ENCODE measurements around the gene HPX.

The HPX gene

GRCh38 chr11:6473451-6474412 lies 32.9 kb upstream of the HPX start, which contains the start of gene TRIM3:
TRIM3 (minus strand) TSS chr11:6473941; CDS start chr11:6465695, 8,246 bp downstream.
- no peaks in the 10 kb centered on the region for H4K20me1 ChIP-seq (ENCODE audit: insufficient read depth)
- H3K4me1 ChIP-seq (ENCODE audit: low read depth, poor library complexity, severe bottlenecking), result peaks cover 7% of the 10 kb centered on the region
- TF ChIP-seq CTCF (conservative IDR thresholded peaks at IDR 0.05; ENCODE audit: low read depth, low read length), result no peak
- H3K4me2 ChIP-seq, result peak within 1 kb of the TSS; percentile 89
- peak within 1 kb of the TSS; percentile 96 for H2AFZ ChIP-seq (ENCODE audit: low read depth)
- no peaks in the 10 kb centered on the region for H3K36me3 ChIP-seq (ENCODE audit: insufficient read depth)
- no peak within 1 kb of the TSS for H3K4me3 ChIP-seq (IDR thresholded peaks at IDR 0.05; ENCODE audit: insufficient read depth, low read depth, low read length)
- H3K79me2 ChIP-seq (ENCODE audit: insufficient read depth, low read depth), result no peaks in the 10 kb centered on the region
- no peaks in the 10 kb centered on the region for H3K27me3 ChIP-seq (ENCODE audit: insufficient read depth, low read depth)
- no peak within 1 kb of the TSS for H3K27ac ChIP-seq
- H3K9ac ChIP-seq, result peak within 1 kb of the TSS; percentile 44; the same call in 1 of the 2 replicates

GRCh38 chr11:6472934-6473333 lies 32.1 kb upstream of the HPX start:
- H3K4me2 ChIP-seq, result peak overlapping the region; percentile 89
- no peaks in the 10 kb centered on the region for H3K79me2 ChIP-seq (ENCODE audit: insufficient read depth, low read depth)
- no peaks in the 10 kb centered on the region for H4K20me1 ChIP-seq (ENCODE audit: insufficient read depth)
- no peak overlapping the region for H3K9ac ChIP-seq
- H3K4me1 ChIP-seq (ENCODE audit: low read depth, poor library complexity, severe bottlenecking), result peaks cover 7% of the 10 kb centered on the region
- no peak overlapping the region for H3K4me3 ChIP-seq (IDR thresholded peaks at IDR 0.05; ENCODE audit: insufficient read depth, low read depth, low read length)
- H3K27me3 ChIP-seq (ENCODE audit: insufficient read depth, low read depth), result no peaks in the 10 kb centered on the region
- no peak overlapping the region for H2AFZ ChIP-seq (ENCODE audit: low read depth)
- TF ChIP-seq CTCF (conservative IDR thresholded peaks at IDR 0.05; ENCODE audit: low read depth, low read length), result no peak
- no peaks in the 10 kb centered on the region for H3K36me3 ChIP-seq (ENCODE audit: insufficient read depth)
- no peak overlapping the region for H3K27ac ChIP-seq

- no peaks in the 10 kb centered on the region for H3K27me3 ChIP-seq (ENCODE audit: insufficient read depth, low read depth)
- TF ChIP-seq CTCF (conservative IDR thresholded peaks at IDR 0.05; ENCODE audit: low read depth, low read length), result no peak
- no peaks in the 10 kb centered on the region for H3K79me2 ChIP-seq (ENCODE audit: insufficient read depth, low read depth)
- no peaks in the 10 kb centered on the region for H4K20me1 ChIP-seq (ENCODE audit: insufficient read depth)
- no peak overlapping the region for H3K4me2 ChIP-seq
- no peaks in the 10 kb centered on the region for H3K36me3 ChIP-seq (ENCODE audit: insufficient read depth)
- H3K27ac ChIP-seq, result no peak overlapping the region
- no peak overlapping the region for H3K4me3 ChIP-seq (IDR thresholded peaks at IDR 0.05; ENCODE audit: insufficient read depth, low read depth, low read length)
- H3K9ac ChIP-seq, result no peak overlapping the region
- H3K4me1 ChIP-seq (ENCODE audit: low read depth, poor library complexity, severe bottlenecking), result peaks cover 7% of the 10 kb centered on the region
- H2AFZ ChIP-seq (ENCODE audit: low read depth), result no peak overlapping the region
These were observed 28.8 kb upstream of the HPX start for GRCh38 chr11:6469599-6469998.

GRCh38 chr11:6468712-6469495 lies 28.1 kb upstream of the HPX start:
- TF ChIP-seq CTCF (conservative IDR thresholded peaks at IDR 0.05; ENCODE audit: low read depth, low read length), result no peak
- H2AFZ ChIP-seq (ENCODE audit: low read depth), result no peak overlapping the region
- no peaks in the 10 kb centered on the region for H4K20me1 ChIP-seq (ENCODE audit: insufficient read depth)
- no peak overlapping the region for H3K27ac ChIP-seq
- H3K4me1 ChIP-seq (ENCODE audit: low read depth, poor library complexity, severe bottlenecking), result peaks cover 7% of the 10 kb centered on the region
- H3K4me3 ChIP-seq (IDR thresholded peaks at IDR 0.05; ENCODE audit: insufficient read depth, low read depth, low read length), result no peak overlapping the region
- H3K79me2 ChIP-seq (ENCODE audit: insufficient read depth, low read depth), result no peaks in the 10 kb centered on the region
- H3K9ac ChIP-seq, result no peak overlapping the region
- no peak overlapping the region for H3K4me2 ChIP-seq
- no peaks in the 10 kb centered on the region for H3K36me3 ChIP-seq (ENCODE audit: insufficient read depth)
- H3K27me3 ChIP-seq (ENCODE audit: insufficient read depth, low read depth), result no peaks in the 10 kb centered on the region
